Ovary (tissue), 9 donors: ENCODE measurements around the gene POMT1. TPM values are rescaled to one million over a fixed set of nuclear protein-coding genes. Genes with fewer than 3 reads are reported as not detected.

ENCODE experiments used
- DNase-seq, 5 donors: peaks; one replicate each; pipeline ENCODE4 v3.0.0-alpha.2; 2019 to 2020
- H3K27ac ChIP-seq, 2 donors: fragments of 200-600 bp; one replicate each; pipeline versions ENCODE4 v1.5.1 to v1.8.0; 2019 to 2022
- H3K27me3 ChIP-seq: fragments of 200-600 bp; one replicate; pipeline ENCODE4 v1.8.0; 2022
- H3K36me3 ChIP-seq: fragments of 200-600 bp; sonication (generic); one replicate; pipeline ENCODE4 v1.5.1; 2019
- H3K4me1 ChIP-seq: one replicate; pipeline ENCODE4 v1.8.1; 2013; ENCODE audit warnings: mild to moderate bottlenecking, moderate library complexity; ENCODE audit not compliant: insufficient read depth
- H3K4me3 ChIP-seq: fragments of 200-600 bp; sonication (generic); one replicate; pipeline ENCODE4 v1.5.1; 2017
- H3K9me3 ChIP-seq, 2 donors: fragments of 200-600 bp in 1 of 2; sonication (generic) in 1 of 2; one replicate each; pipeline versions ENCODE4 v1.5.1 to v1.8.1; 2013 to 2019; ENCODE audit warnings: mild to moderate bottlenecking in 1 of 2, moderate library complexity in 1 of 2
- EP300 ChIP-seq: sonication (generic); formaldehyde crosslinking; IDR thresholded peaks from one replicate; pipeline ENCODE4 v1.6.1; 2017; ENCODE audit warnings: antibody characterized with exemption
- POLR2A ChIP-seq: fragments of 450-650 bp; IDR thresholded peaks from one replicate; pipeline ENCODE4 v1.6.1; 2017; ENCODE audit warnings: antibody characterized with exemption, mild to moderate bottlenecking, moderate library complexity
- WGBS, 3 donors: extraction: QIAGEN DNeasy Blood & Tissue Kit in 1 of 3; methylation state at CpG; one replicate each; pipeline versions ENCODE4 v1.1.5 to v1.1.7; 2013 to 2017; 5-methylcytosine and 5-hydroxymethylcytosine counted together
- intact Hi-C, 4 donors: fragments of 100-400 bp; cut with DNase I; formaldehyde crosslinking; loops; one replicate each; pipeline versions ENCODE4 v1.11.0 to v1.15.1; 2022 to 2023
- polyA plus RNA-seq, 2 donors: library from polyadenylated mRNA; stranded (reverse); fragments of 200-250 nt in 1 of 2; fragments of 350-450 nt in 1 of 2; fragmentation: Illumina TruSeq in 1 of 2; extraction: RNeasy Lipid Tissue Mini Kit (QIAGEN cat#74804) in 1 of 2; gene quantifications; one replicate each; pipeline ENCODE4 v1.2.3, GENCODE V29; 2013 to 2014
- total RNA-seq, 7 donors: library from RNA; depleted of rRNA in 2 of 7; stranded (reverse); fragments of >200 nt in 2 of 7; fragmentation: NEBNext Ultra II Directional in 3 of 7; extraction: Animal tissue kit (Norgen Biotek cat#: 25700) in 3 of 7; gene quantifications; one replicate each; pipeline versions ENCODE4 v1.1.0 to v1.2.4, GENCODE V29; 2016 to 2023
- TF ChIP-seq, protein P1 (sequence below), 3 donors: fragments of 450-650 bp in 2 of 3; fragments of 200-600 bp in 1 of 3; IDR thresholded peaks; one replicate each; pipeline versions ENCODE4 v1.5.1 to v1.8.0; 2016 to 2022; ENCODE audit warnings: antibody characterized with exemption in 3 of 3, mild to moderate bottlenecking in 1 of 3
- donor health status: DM: no; HTN: no; CAD: no; lungs with moderate emphysema.
- donor health status: DM: no; HTN: no; CAD: no.
- donor health status: Bipolar disorder and iron deficiency.
- donor health status: DM: yes; HTN: yes; CAD: no.
- donor health status: DM: no; HTN: no; CAD: no.
- donor health status: DM: yes; HTN: yes; CAD: no.

POMT1 gene
- total and polyA plus RNA-seq, 9 donors = 14.6 to 30.8 (median 25.1) TPM

- no peak for TF ChIP-seq EP300
- no peak for TF ChIP-seq POLR2A
- TF ChIP-seq, protein P1, sequence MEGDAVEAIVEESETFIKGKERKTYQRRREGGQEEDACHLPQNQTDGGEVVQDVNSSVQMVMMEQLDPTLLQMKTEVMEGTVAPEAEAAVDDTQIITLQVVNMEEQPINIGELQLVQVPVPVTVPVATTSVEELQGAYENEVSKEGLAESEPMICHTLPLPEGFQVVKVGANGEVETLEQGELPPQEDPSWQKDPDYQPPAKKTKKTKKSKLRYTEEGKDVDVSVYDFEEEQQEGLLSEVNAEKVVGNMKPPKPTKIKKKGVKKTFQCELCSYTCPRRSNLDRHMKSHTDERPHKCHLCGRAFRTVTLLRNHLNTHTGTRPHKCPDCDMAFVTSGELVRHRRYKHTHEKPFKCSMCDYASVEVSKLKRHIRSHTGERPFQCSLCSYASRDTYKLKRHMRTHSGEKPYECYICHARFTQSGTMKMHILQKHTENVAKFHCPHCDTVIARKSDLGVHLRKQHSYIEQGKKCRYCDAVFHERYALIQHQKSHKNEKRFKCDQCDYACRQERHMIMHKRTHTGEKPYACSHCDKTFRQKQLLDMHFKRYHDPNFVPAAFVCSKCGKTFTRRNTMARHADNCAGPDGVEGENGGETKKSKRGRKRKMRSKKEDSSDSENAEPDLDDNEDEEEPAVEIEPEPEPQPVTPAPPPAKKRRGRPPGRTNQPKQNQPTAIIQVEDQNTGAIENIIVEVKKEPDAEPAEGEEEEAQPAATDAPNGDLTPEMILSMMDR (IDR thresholded peaks at IDR 0.05) = no peak
- Histone ChIP-seq H3K27me3 (no peaks in the 10 kb centered on the region), H3K4me1 (no peaks in the 10 kb centered on the region), H3K36me3 (no peaks in the 10 kb centered on the region), H3K9me3 (no peaks in the 10 kb centered on the region), H3K4me3 (no peak overlapping the region), H3K27ac (no peak overlapping the region)
- WGBS, 3 donors = 79 to 83% (median 83%) methylated on average over 19 of the region's 19 CpGs
- DNase-seq = no peak
- intact Hi-C loops = loop anchor here in 3 of 4 donors (5.0 to 10.0 kb wide), 4 partner anchors 73 to 131 kb away; no protein-coding TSS in a partner anchor
Measured at GRCh38 chr9:131477816-131478419, 24.8 kb upstream of the POMT1 start.

DNA sequence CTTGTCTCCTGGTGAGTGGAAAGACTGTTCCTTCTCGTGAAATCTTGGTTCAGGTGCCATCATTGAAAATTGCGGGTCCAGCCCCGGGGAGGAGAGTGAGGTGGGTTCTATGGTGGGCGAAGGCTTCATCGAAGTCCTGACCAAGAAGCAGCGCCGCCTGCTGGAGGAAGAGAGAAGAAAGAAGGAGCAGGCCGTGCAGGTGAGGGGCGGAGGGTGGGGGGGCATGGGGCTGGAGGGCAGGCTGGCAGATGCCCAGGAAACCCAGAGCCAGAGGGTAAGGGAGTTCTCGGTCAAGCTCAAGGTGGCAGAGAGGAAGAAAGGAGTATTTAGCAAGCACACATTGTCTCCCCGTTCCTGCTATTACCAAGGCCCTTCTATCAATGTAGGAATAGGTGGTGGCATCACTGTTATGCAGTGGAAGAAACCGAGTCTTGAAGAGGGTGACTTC is 24.3 kb upstream of the POMT1 start:
- no peak overlapping the region for H3K4me3 ChIP-seq
- H3K9me3 ChIP-seq = no peaks in the 10 kb centered on the region
- peak; percentile 40 to 69 (median 61) for DNase-seq
- no peaks in the 10 kb centered on the region for H3K36me3 ChIP-seq
- no peak for TF ChIP-seq POLR2A
- TF ChIP-seq, protein P1 (IDR thresholded peaks at IDR 0.05) = peak; percentile 24 to 32 (median 24)
- no peak for TF ChIP-seq EP300
- no peak overlapping the region for H3K27ac ChIP-seq
- no peaks in the 10 kb centered on the region for H3K4me1 ChIP-seq
- no peaks in the 10 kb centered on the region for H3K27me3 ChIP-seq
- intact Hi-C loops = loop anchor here in 3 of 4 donors (5.0 to 10.0 kb wide), 4 partner anchors 74 to 131 kb away; no protein-coding TSS in a partner anchor
- WGBS, 3 donors = 39 to 46% (median 45%) methylated on average over 12 of the region's 12 CpGs

DNA sequence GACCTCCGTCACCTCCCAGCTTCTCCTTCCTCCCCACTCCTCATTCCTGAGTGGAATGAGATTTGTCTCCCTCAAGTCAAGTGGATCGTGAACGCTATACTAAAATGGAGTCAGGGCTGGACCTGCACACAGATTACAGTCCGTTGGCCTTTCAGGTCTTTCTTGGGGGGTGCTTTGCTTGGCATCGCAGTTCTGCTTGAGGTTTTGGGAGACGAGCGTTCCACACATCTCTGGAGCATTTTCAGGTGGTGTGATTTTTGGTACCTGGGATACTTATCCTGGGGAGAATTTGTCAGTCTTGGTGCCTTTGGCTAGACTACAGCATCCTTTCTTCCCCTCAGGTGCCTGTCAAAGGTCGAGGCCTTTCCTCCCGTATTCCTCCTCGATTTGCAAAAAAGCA is 23.8 kb upstream of the POMT1 start:
- H3K27ac ChIP-seq = no peak overlapping the region
- no peaks in the 10 kb centered on the region for H3K36me3 ChIP-seq
- no peak for DNase-seq
- TF ChIP-seq EP300 = no peak
- H3K9me3 ChIP-seq = no peaks in the 10 kb centered on the region
- intact Hi-C loops = loop anchor here in 3 of 4 donors (5.0 to 10.0 kb wide), 4 partner anchors 74 to 132 kb away; no protein-coding TSS in a partner anchor
- H3K4me1 ChIP-seq = no peaks in the 10 kb centered on the region
- 80 to 91% (median 84%) methylated on average over 10 of the region's 10 CpGs for WGBS, 3 donors
- no peaks in the 10 kb centered on the region for H3K27me3 ChIP-seq
- no peak overlapping the region for H3K4me3 ChIP-seq

- Histone ChIP-seq H3K4me3 (no peak overlapping the region), H3K9me3 (no peaks in the 10 kb centered on the region), H3K4me1 (no peaks in the 10 kb centered on the region), H3K27ac (no peak overlapping the region), H3K27me3 (no peaks in the 10 kb centered on the region), H3K36me3 (no peaks in the 10 kb centered on the region)
- intact Hi-C loops = no loop called here
- no peak for DNase-seq
- no peak for TF ChIP-seq EP300
- TF ChIP-seq, protein P1 (IDR thresholded peaks at IDR 0.05) = no peak
- TF ChIP-seq POLR2A = no peak
- 84 to 95% (median 88%) methylated on average over 1 of the region's 1 CpG for WGBS, 3 donors
Measured at GRCh38 chr9:131480258-131480657, 22.5 kb upstream of the POMT1 start.
